HFFc6 (cell line): ENCODE results near the gene GLB1L2. TPM values are rescaled to one million over a fixed set of nuclear protein-coding genes. Genes with fewer than 3 reads are reported as not detected.

Source experiments
- DNase-seq: peaks from one replicate; pipeline ENCODE4 v3.0.0-alpha.2; 2018
- H3K27ac Mint-ChIP-seq: 2 replicates; pipeline ENCODE4 v1.8.0; 2020; ENCODE audit warnings: mild to moderate bottlenecking, mixed read lengths
- H3K27me3 Mint-ChIP-seq: 2 replicates; pipeline ENCODE4 v1.8.0; 2021; ENCODE audit warnings: mild to moderate bottlenecking, moderate library complexity, mixed read lengths; ENCODE audit not compliant: insufficient read depth
- H3K36me3 Mint-ChIP-seq: 2 replicates; pipeline ENCODE4 v1.8.0; 2021; ENCODE audit warnings: low read depth, mixed read lengths
- H3K4me1 Mint-ChIP-seq: 2 replicates; pipeline ENCODE4 v1.8.0; 2020; ENCODE audit warnings: low read depth, mixed read lengths
- H3K4me3 Mint-ChIP-seq: 2 replicates; pipeline ENCODE4 v1.8.0; 2020; ENCODE audit warnings: mild to moderate bottlenecking, moderate library complexity, mixed read lengths
- H3K9me3 Mint-ChIP-seq: 2 replicates; pipeline ENCODE4 v1.8.0; 2020; ENCODE audit warnings: mild to moderate bottlenecking, mixed read lengths
- CTCF ChIP-seq: fragments of 200-600 bp; sonication (generic); IDR thresholded peaks from 2 replicates; pipeline ENCODE4 v1.5.0; 2021; ENCODE audit warnings: antibody characterized with exemption, mild to moderate bottlenecking
- total RNA-seq, 6 experiments: library from RNA; stranded (reverse); fragmentation: NEBNext Ultra II Directional; extraction: Animal tissue kit (Norgen Biotek cat#: 25700); gene quantifications; 2 replicates in 1 of 6; 3 replicates in 5 of 6; pipeline ENCODE4 v1.2.3, GENCODE V29; 2021

Gene GLB1L2
- total RNA-seq, 6 experiments from 2014 or later: not detected

DNA sequence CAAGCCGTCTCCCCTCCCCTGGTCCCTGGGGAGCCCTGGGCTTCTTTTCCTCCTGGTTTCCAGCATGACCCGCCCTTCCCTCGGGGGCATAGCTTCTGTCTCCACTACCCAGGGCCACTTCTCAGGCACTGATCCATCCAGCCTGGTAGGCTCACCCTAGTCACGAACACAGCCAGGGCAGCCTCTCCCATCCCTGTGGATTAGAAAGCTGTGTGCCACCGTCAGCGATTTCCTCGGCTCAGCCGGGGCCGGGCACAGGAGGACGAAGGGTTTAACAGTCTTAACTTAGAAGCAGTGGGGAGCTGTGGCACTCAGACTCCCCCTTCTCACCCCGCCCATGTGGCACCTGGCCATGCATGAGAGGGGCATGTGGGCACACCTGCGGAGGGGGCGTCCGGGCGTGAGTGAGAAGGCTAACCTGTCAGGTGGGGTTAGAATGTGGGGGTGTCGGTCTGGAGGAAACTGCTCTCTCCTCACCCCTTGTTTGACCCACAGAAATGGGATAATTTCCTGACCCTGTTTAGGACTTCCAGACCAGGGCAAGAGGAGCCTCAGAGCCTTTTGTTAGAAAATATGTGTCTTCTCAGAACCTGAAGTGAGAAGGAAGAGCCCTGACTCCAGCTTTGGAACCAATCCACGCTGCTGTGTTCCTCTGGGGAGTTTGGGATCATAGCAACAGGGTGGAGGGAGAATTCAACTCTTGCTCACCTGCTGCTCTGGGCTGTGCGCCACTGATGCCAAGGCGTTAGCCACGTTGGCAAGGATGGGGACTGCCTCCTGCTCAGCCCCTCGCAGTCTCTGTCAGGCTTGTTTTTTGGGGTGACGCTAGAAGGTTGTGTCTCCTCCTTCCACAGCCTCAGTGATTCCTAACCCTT, 14.6 kb downstream of the GLB1L2 start:
- Mint-ChIP-seq H3K36me3 (no peaks in the 10 kb centered on the region), H3K4me3 (no peak overlapping the region), H3K27ac (no peak overlapping the region), H3K27me3 (peaks cover 1% of the 10 kb centered on the region; the same call in 1 of the 2 replicates), H3K4me1 (no peaks in the 10 kb centered on the region), H3K9me3 (peaks cover 21% of the 10 kb centered on the region; the same call in 1 of the 2 replicates)
- TF ChIP-seq CTCF: no peak
- DNase-seq: no peak

- peaks cover 20% of the 10 kb centered on the region; the same call in 1 of the 2 replicates for H3K9me3 Mint-ChIP-seq
- no peaks in the 10 kb centered on the region for H3K4me1 Mint-ChIP-seq
- TF ChIP-seq CTCF: no peak
- H3K27ac Mint-ChIP-seq: no peak overlapping the region
- H3K36me3 Mint-ChIP-seq: no peaks in the 10 kb centered on the region
- DNase-seq: no peak
- peaks cover 1% of the 10 kb centered on the region; the same call in 1 of the 2 replicates for H3K27me3 Mint-ChIP-seq
- no peak overlapping the region for H3K4me3 Mint-ChIP-seq
Measured at GRCh38 chr11:134346976-134347350, 15.2 kb downstream of the GLB1L2 start.

GRCh38 chr11:134347441-134347840, 15.7 kb downstream of the GLB1L2 start:
- no peak overlapping the region for H3K4me3 Mint-ChIP-seq
- H3K36me3 Mint-ChIP-seq: no peaks in the 10 kb centered on the region
- DNase-seq: no peak
- no peak overlapping the region for H3K27ac Mint-ChIP-seq
- no peak for TF ChIP-seq CTCF
- H3K9me3 Mint-ChIP-seq: peaks cover 24% of the 10 kb centered on the region; the same call in 1 of the 2 replicates
- H3K4me1 Mint-ChIP-seq: no peaks in the 10 kb centered on the region
- peaks cover 1% of the 10 kb centered on the region; the same call in 1 of the 2 replicates for H3K27me3 Mint-ChIP-seq

GRCh38 chr11:134349109-134349801, 17.5 kb downstream of the GLB1L2 start:
- peaks cover 1% of the 10 kb centered on the region; the same call in 1 of the 2 replicates for H3K27me3 Mint-ChIP-seq
- no peak for TF ChIP-seq CTCF
- no peaks in the 10 kb centered on the region for H3K4me1 Mint-ChIP-seq
- no peak for DNase-seq
- peaks cover 16% of the 10 kb centered on the region; the same call in 1 of the 2 replicates for H3K9me3 Mint-ChIP-seq
- H3K27ac Mint-ChIP-seq: no peak overlapping the region
- no peak overlapping the region for H3K4me3 Mint-ChIP-seq
- H3K36me3 Mint-ChIP-seq: no peaks in the 10 kb centered on the region

DNA sequence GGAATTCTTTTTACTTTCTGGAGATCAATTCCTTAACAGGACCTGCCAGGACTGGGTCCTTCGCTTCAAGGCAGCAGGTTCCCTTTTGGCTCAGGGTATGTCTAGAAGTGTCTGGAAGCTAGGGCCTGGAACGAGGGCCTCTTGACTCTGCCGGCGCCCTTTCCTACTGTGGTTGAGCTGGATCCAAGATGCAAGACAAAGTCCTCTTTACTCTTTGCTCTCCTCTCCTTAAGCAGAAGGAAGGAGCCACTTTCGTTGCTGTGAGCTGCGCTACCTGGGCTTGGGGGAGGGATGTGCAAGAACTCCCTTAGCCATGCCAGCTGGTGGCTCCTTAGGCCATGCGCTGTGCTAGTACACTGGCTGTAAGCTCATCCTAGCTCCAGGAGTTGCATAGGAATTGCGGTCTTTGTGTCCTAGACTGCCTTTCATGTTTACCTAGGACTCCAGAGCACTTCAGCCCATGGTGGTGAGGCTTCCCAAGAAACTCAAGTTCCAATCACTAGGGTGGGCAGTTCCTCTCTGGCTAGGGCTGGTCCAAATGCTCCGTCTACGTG, 18.1 kb downstream of the GLB1L2 start:
- Mint-ChIP-seq H3K4me1 (no peaks in the 10 kb centered on the region), H3K27ac (no peak overlapping the region), H3K36me3 (no peaks in the 10 kb centered on the region), H3K9me3 (peaks cover 16% of the 10 kb centered on the region; the same call in 1 of the 2 replicates), H3K4me3 (no peak overlapping the region), H3K27me3 (peaks cover 1% of the 10 kb centered on the region; the same call in 1 of the 2 replicates)
- DNase-seq: no peak
- no peak for TF ChIP-seq CTCF
